Measurements from ENCODE around the gene FRMD6. TPM values are rescaled to one million over a fixed set of nuclear protein-coding genes. Genes with fewer than 3 reads are reported as not detected.

FRMD6 gene
- polyA plus RNA-seq, 1 experiment: 507 TPM

GRCh38 chr14:51732494-51733112 is 80.9 kb downstream of the FRMD6 start:
- Histone ChIP-seq H3K27me3 (ENCODE audit: control insufficient read depth, insufficient read depth, low read length) (no peaks in the 10 kb centered on the region), H3K36me3 (ENCODE audit: control insufficient read depth, insufficient read depth, low read length) (peaks cover 14% of the 10 kb centered on the region), H3K4me3 (ENCODE audit: low read depth, low read length) (no peak overlapping the region)
- POLR2A ChIA-PET: no interaction called here
- TF ChIP-seq CTCF (IDR thresholded peaks at IDR 0.05; ENCODE audit: insufficient read depth, low read depth, low read length): no peak
- DNase-seq (ENCODE audit: low read depth): no peak
- CTCF ChIA-PET: interaction anchor here (1.0 to 2.0 kb wide), 4 partner anchors 10 to 54 kb away, joined by 3 to 5 read pairs (median 4); no protein-coding TSS in a partner anchor

- ChIA-PET CTCF (interaction anchor here (0.9 to 2.0 kb wide), 5 partner anchors 10 to 53 kb away, joined by 3 to 5 read pairs (median 3); no protein-coding TSS in a partner anchor), POLR2A (no interaction called here)
- no peak overlapping the region for H3K4me3 ChIP-seq (ENCODE audit: low read depth, low read length)
- no peak for TF ChIP-seq CTCF (IDR thresholded peaks at IDR 0.05; ENCODE audit: insufficient read depth, low read depth, low read length)
- DNase-seq (ENCODE audit: low read depth): no peak
- no peaks in the 10 kb centered on the region for H3K27me3 ChIP-seq (ENCODE audit: control insufficient read depth, insufficient read depth, low read length)
- peaks cover 9% of the 10 kb centered on the region; the same call in 1 of the 2 replicates for H3K36me3 ChIP-seq (ENCODE audit: control insufficient read depth, insufficient read depth, low read length)
Measured at GRCh38 chr14:51733147-51733546, 81.4 kb downstream of the FRMD6 start.

- no peak for TF ChIP-seq CTCF (IDR thresholded peaks at IDR 0.05; ENCODE audit: insufficient read depth, low read depth, low read length)
- POLR2A ChIA-PET: no interaction called here
- no peak for DNase-seq (ENCODE audit: low read depth)
- Histone ChIP-seq H3K27me3 (ENCODE audit: control insufficient read depth, insufficient read depth, low read length) (no peaks in the 10 kb centered on the region), H3K36me3 (ENCODE audit: control insufficient read depth, insufficient read depth, low read length) (no peaks in the 10 kb centered on the region), H3K4me3 (ENCODE audit: low read depth, low read length) (no peak overlapping the region)
- CTCF ChIA-PET: interaction anchor here (1.2 kb wide), 1 partner anchor 243 kb away, joined by 4 read pairs; no protein-coding TSS in a partner anchor
Measured at GRCh38 chr14:51735851-51736250, 84.1 kb downstream of the FRMD6 start.

GRCh38 chr14:51738754-51739153 is 87.0 kb downstream of the FRMD6 start:
- Histone ChIP-seq H3K36me3 (ENCODE audit: control insufficient read depth, insufficient read depth, low read length) (no peaks in the 10 kb centered on the region), H3K4me3 (ENCODE audit: low read depth, low read length) (no peak overlapping the region), H3K27me3 (ENCODE audit: control insufficient read depth, insufficient read depth, low read length) (no peaks in the 10 kb centered on the region)
- CTCF ChIA-PET: interaction anchor here (0.8 kb wide), 1 partner anchor 37 kb away, joined by 8 read pairs; no protein-coding TSS in a partner anchor
- 0 out of 2 replicates have a peak, but pooled peaks have one; percentile 6 for TF ChIP-seq CTCF (IDR thresholded peaks at IDR 0.05; ENCODE audit: insufficient read depth, low read depth, low read length)
- no peak for DNase-seq (ENCODE audit: low read depth)
- POLR2A ChIA-PET: no interaction called here

GRCh38 chr14:51743588-51744000 is 91.9 kb downstream of the FRMD6 start:
- POLR2A ChIA-PET: no interaction called here
- TF ChIP-seq CTCF (IDR thresholded peaks at IDR 0.05; ENCODE audit: insufficient read depth, low read depth, low read length): no peak

More at GRCh38 chr14:51743588-51744000, 91.9 kb downstream of the FRMD6 start:
- CTCF ChIA-PET: no interaction called here
- Histone ChIP-seq H3K4me3 (ENCODE audit: low read depth, low read length) (no peak overlapping the region), H3K27me3 (ENCODE audit: control insufficient read depth, insufficient read depth, low read length) (no peaks in the 10 kb centered on the region), H3K36me3 (ENCODE audit: control insufficient read depth, insufficient read depth, low read length) (no peaks in the 10 kb centered on the region)
- DNase-seq (ENCODE audit: low read depth): no peak
